Activated gamma-delta T cell treated with Interleukin-2 at 50 U/mL for 16 hours (primary cell): ENCODE results near the gene RBMS3.
"Not testable (repeated sequence)": the region's sequence is repeated elsewhere in the genome, so short reads cannot be mapped to it uniquely, and the experiment has no call there.

ENCODE experiments used
- DNase-seq: peaks from one replicate; pipeline ENCODE4 v3.0.0-alpha.2; 2020

The RBMS3 gene

GRCh38 chr3:29393946-29394345 is 113.1 kb downstream of the RBMS3 start:
- not testable (repeated sequence) for DNase-seq

DNA sequence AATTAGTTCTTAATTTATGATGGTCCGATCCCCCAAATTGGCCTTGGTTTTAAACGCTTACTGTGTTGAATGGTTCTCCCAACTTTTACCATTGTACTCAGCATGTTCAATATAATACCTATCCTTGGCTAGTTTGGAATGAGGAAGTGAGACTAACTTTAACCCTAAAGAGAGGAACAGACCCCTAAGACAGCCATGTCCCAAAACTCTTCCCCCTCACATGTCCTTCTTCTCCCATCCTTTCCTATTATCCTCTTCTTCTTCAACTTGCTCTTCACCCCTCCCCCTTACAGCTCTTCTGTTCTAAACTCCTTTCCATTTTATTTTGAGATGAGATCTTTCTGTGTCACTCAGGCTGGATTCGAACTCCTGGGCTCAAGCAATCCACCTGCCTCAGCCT is 116.5 kb downstream of the RBMS3 start:
- no peak for DNase-seq

GRCh38 chr3:29398787-29399186 is 117.9 kb downstream of the RBMS3 start:
- no peak for DNase-seq

DNA sequence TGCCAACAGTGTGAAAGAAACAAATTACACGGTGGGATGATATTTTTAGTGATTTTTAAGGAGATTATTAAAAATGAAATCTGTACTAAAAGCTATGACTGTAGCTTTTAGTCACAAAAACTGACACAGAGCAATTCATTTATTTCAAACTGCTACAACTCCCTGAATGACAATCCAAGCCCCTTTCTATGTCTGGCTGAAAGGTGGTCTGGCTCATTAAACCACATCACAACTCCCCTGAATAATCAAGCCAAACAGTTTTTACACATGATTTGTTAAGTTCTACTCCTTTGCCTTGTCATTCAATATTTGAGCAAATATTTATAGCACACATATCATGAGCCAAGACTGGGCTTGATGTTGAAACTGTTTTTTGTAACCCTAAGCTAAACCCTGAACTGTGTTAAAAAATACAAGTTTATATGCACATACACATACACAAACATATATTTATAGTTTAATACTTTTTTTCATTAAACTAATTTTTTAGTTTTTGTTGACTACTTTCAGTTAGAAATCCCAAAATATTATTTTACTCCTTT is 125.5 kb downstream of the RBMS3 start:
- no peak for DNase-seq

DNA sequence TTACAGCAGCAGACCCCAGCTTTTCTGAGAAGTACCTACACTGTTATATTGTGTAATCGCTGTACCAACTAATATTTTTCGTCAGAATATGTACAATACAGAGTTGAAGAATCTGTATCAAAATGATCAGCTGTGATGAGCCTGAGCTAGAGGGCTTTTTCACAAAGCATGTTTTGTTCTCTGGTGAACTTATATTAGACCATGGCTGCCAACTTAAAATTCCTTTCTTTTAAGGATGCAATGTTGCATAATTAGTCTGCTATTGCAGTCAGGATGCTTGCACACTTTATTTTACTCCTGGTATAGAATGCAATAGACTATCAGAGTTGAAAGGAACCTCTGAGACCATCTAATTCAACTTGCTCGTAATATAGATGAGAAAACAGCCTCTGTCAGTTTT is 127.8 kb downstream of the RBMS3 start:
- DNase-seq = no peak

DNA sequence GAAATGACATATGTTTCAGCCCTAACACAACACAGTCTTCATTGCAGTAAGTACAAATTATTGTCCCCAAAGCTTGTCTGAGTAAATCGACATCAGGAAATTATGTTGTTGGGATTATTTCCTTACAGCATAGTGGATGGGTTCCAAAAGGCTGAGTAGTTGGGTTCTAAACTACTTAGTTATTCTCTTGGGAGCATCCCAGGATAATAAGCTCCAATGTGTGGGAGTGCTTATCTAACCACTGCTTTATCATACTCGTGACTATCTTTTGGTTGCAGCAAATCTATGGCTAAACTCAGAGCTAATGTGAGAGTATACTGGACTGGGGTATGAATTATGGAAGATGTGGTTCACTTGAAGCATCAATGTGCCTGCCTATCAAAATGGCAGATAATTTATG is 128.5 kb downstream of the RBMS3 start:
- DNase-seq = no peak

GRCh38 chr3:29410220-29410619 is 129.3 kb downstream of the RBMS3 start:
- no peak for DNase-seq

DNA sequence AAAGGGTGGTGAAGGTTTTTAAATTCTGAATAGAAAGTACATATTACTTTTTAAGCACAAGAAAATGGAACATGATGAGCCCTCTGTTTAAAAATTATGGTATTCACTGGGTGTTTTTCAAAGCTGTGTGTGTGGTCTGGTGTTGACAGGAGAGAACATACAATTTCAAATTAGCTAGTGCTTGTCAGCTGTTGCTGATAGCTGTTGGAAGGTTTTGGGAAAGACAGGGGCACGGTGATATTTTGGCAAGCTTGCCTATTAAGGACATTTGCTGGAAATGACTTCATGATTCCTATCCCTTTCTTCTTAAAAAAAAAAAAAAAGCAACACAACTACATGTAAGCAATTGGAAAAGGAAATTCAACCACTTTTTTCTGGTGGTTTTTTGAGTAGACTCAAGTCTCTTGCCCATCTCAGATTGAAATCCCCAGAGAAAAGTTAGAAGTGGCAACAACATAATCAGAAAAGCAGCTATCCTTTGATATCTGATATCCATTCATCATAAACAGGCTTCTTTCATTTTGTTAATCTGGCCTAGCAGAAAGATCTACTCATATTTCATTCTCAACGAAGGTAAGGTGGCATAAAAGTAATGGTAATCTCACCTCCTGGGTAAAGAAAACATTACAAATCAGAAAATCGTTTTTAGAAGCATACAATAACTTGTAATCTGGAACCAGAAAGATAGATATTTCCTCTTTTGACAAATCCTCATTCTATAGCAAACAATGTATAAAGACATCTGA is 130.0 kb downstream of the RBMS3 start:
- no peak for DNase-seq

- DNase-seq = no peak
These were observed 131.2 kb downstream of the RBMS3 start for GRCh38 chr3:29412110-29412509.

DNA sequence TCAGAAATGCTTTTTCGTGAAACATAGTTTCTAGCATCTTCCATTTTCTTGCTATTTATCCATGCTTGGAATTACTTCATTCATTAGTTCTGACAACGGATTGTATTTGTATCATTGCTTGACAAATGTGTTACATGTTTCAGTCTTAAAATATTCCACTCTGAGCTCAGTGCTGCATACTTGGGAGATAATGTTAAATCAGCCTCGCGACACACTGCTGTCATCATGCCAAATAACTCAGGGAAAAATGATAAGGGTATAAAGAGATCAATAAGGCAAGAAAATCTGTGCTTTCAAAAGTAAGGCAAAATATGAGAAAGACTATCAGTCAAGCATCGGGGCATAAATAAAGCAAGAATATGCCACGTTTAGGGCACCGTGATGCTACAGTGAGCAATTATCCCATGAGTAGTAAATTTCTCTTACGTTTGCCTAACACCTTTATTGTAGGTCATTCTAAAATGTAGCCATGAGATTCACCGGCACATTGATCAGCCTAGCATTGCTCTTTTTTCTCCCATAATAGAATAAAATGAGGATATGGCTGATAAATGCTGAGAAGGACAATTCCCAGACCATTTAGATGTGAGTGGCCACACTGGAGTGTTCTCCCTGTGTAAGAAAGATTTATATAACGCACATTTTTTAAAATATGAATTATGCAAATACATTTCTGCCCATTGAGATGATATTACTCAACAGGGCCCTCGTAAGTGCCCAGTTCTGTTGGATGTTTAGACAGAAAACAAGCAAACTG is 133.8 kb downstream of the RBMS3 start:
- no peak for DNase-seq

DNA sequence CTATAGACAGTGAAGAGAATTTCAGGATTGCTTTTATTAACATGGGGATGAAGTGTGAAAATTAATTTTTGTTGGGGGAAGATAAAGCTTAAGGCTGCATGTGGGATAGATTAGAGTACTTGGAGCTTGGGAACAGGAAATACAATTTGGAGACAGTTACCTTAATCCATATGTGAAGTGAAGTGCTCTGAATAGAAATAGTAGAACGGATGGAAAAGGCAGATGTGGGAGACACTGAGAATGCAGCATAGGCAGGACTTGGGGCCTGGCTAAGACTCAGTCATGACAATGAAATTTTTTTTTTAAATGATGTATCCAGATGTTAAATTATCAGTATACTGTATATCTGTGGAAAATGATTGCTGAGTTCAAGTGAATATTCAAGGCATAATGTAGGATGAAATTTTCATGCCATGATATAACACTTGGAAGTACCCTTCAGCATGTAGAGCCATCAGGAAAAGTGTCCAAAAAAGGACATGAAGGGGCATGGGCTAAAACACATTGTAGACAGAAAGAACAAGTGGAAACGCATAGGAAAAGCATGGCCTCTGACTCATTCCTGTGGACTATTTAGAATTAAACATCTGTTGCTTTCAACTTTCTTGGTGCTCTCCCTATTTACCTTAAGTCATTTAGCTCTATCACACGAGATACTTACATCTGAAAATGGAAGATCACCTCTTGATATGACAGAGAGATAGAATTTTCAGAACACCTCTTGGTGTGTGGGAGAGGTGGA is 134.8 kb downstream of the RBMS3 start:
- DNase-seq = no peak

GRCh38 chr3:29416514-29416913 is 135.6 kb downstream of the RBMS3 start:
- DNase-seq = no peak

DNA sequence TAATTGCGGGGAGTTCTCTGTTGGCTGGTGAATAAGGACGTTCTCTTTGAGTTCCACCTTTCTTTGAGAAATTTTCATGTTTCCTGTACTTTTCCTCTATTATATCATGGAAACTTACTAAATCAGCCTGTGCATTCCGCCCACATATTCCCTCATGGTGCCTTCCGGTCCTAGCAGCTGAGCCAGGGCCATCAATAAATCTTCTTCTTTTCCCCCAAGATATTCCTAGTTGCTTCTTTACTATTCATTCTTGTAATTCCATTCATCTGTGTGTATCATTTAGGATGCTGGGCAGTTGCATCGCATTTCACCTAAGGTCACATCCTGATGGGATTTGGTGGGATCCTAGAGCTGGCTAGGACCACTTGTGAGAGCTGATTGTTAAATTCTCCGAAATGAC is 139.2 kb downstream of the RBMS3 start:
- no peak for DNase-seq

- DNase-seq = no peak
These were observed 145.7 kb downstream of the RBMS3 start for GRCh38 chr3:29426302-29427226.

GRCh38 chr3:29427266-29428103 is 146.6 kb downstream of the RBMS3 start:
- no peak for DNase-seq

DNA sequence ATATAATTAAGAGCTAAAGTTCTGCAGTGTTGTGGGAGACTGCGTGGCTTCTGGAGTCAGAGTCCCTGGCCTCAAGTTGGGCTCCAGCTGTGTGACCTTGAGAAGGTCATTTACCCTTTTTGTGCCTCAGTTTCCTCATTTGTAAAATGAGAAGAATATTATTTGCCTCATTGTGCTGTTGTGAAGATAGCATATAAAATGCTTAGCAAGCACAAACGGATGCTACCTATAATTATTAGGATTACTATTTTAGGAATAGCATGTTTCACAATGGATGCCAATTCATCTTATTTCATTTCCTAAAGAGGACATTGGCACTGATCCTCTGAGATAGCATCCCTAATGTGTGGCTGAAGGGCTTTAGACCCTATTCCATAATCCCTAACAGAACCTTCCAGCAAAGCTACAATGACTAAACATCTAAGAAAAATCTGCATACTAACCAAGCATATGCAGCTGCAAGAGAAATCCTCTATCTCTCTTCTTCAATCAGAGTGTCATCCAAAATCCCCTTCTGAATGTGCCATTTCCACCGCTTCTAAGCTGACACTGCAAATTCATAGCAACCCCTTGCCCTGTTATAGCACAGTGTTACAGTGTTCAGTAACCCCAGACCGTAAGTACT is 148.3 kb downstream of the RBMS3 start:
- no peak for DNase-seq

DNA sequence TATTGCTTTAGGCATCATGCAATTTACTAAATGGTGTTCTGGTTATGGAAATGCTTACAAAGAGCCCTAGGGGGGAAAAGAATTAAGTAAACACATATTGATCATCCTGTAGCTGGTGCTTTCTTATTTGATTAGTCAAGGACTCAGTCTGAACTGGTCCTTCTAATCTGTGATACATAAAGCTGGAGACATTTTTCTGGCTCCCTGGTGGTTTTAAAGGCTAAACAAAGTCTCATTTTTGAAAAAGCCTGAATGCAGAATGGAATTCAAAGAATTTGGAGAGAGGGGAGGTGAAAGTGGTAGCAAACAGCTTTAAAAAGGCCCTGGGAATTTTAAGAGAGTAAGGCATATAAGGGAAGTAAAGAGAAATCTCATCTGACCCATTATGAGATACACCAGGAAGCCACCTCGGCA is 149.7 kb downstream of the RBMS3 start:
- DNase-seq = no peak

- no peak for DNase-seq
These were observed 155.9 kb downstream of the RBMS3 start for GRCh38 chr3:29436612-29437323.

DNA sequence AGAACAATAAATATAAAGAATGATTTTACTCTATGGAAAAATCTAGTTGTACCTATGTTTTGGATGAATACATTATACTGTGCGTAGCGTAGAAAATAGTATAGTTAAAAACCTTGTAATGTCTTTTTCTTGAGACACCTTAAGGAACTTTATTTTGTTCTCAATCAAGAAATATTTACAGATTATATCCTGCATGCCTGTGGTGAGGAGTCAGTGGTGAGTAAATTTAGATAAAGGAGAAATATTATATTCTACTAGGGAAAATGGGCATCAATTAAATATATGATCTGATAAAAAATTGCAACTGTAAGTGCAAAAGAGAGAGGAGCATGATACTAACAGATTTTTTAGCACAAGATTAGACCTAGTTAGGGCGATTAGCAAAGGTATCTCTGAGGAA is 157.7 kb downstream of the RBMS3 start:
- DNase-seq = no peak
